ENCODE results near the gene PEX10.

DNA sequence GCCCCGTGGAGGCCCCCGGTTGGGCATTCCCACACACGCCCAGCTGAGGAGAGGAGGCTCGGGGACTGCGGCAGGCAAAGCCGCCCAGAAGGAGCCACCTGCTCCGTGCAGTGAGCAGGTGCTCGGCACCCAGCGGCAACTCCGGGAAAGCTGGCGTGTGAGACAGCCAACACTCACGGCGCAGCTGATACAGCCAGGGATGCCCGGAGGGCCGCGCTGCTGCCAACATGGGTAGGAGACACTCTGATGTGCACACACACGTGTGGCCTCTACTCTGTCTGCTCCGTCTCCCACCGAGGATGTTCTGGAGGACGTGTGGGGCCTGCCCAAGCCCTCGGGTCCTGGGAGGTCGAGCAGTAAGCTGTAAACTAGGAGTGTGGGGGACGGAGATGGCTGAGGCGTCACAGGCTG is 33.9 kb downstream of the PEX10 start:
- TF ChIP-seq GATA2 (IDR thresholded peaks at IDR 0.05; ENCODE audit: low read depth, low read length) (no peak), GATA3 (IDR thresholded peaks at IDR 0.05; ENCODE audit: low read depth, low read length) (no peak)

Data from SH-SY5Y (cell line).